Skin epidermis (tissue), 12 donors: ENCODE data around the gene TIAM2.

Experiments
- H3K27ac ChIP-seq, 21 experiments: fragments of 200-600 bp; sonication (generic) in 11 of 21; one replicate each; pipeline ENCODE4 v1.5.0; 2020; ENCODE audit warnings: mild to moderate bottlenecking in 3 of 21, inconsistent platforms in 2 of 21, moderate library complexity in 2 of 21
- H3K4me3 ChIP-seq, 7 experiments: fragments of 200-600 bp; sonication (generic) in 2 of 7; one replicate each; pipeline ENCODE4 v1.5.0; 2020; ENCODE audit warnings: inconsistent platforms in 2 of 7, mild to moderate bottlenecking in 2 of 7, moderate library complexity in 1 of 7

The TIAM2 gene

GRCh38 chr6:155050311-155050710 is 55.2 kb downstream of the TIAM2 start:
- Histone ChIP-seq H3K4me3 (no peak overlapping the region), H3K27ac (peak overlapping the region in 3 of 21 experiments; percentile 1 to 39 (median 26))

GRCh38 chr6:155054491-155055250 is 59.6 kb downstream of the TIAM2 start:
- Histone ChIP-seq H3K27ac (no peak overlapping the region), H3K4me3 (no peak overlapping the region)

DNA sequence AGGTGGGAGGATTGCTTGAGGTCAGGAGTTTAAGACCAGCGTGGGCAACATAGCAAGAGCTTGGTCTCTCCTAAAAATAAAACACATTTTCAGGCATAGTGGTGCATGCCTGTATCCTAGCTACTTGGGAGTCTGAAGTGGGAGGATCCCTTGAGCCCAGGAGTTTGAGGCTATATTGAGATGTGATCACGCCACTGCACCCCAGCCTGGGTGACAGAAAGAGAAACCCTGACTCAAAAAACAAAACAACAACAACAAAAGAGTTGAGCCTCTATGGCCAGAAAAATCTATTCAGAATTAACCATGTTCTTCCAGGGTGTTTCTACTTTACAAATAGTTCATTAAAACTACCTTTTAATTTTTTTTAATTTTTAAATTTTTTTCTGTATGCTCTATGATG is 60.6 kb downstream of the TIAM2 start:
- no peak overlapping the region for H3K4me3 ChIP-seq
- H3K27ac ChIP-seq, result no peak overlapping the region

DNA sequence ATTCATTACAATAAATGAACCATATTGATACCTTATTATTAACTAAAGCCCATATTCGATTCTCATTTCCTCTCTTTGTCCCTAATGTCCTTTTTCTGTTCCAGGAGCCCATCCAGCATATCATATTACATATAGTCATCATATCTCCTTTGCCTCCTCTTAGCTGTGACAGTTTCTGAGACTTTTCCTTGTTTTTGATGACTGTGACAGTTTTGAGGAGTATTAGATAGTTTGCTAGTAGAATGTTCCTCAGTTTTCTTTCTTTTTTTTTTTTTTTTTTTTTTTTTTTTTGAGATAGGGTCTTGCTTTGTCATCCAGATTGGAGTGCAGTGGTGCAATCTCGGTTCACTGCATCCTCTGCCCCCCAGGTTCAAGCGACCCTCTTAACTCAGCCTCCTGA is 61.6 kb downstream of the TIAM2 start:
- H3K4me3 ChIP-seq, result no peak overlapping the region
- H3K27ac ChIP-seq, result no peak overlapping the region

DNA sequence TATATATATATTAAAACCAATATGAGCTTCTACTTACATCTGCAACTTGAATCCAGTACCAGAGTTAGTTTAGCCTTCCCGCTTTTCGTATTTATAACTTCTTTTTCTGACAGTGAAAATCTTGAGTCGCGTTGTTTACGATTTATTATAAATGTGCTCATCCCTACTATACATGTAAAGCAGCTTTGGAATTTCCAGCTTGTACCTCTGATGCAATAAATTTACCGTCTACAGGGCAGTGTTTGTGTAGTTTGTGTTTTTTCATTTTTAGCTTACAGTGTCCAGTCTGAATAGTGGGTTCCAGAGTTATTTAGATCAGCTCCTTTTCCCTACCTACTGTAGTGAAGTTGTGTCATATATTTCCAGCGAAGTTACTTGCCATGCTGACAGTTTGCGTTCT is 66.3 kb downstream of the TIAM2 start:
- Histone ChIP-seq H3K27ac (no peak overlapping the region), H3K4me3 (no peak overlapping the region)

GRCh38 chr6:155062866-155063341 is 67.8 kb downstream of the TIAM2 start:
- Histone ChIP-seq H3K4me3 (no peak overlapping the region), H3K27ac (peak overlapping the region in 1 of 21 experiments; percentile 6)

- Histone ChIP-seq H3K4me3 (no peak overlapping the region), H3K27ac (peak overlapping the region in 2 of 21 experiments; percentile 3 to 36)
Measured at GRCh38 chr6:155064303-155064702, 69.2 kb downstream of the TIAM2 start.

DNA sequence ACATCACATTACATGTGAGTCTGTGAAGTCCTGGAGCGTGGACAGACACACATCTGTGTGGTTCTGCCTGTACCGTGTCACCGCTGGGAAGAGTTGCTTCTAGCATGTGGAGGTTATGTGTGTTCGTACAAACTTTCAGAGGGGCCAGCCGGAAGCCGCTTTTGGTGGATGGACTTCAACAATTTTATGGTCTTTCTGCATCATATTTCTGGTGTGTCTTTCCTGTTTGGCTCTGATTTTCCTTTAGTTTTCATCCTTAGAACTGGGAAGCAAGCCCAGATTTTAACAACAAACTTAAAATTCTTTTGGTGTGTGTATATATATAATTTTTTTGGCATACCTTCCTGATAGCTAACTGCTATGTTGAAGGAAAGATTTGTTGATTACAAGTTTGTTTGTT is 71.2 kb downstream of the TIAM2 start:
- no peak overlapping the region for H3K4me3 ChIP-seq
- H3K27ac ChIP-seq, result no peak overlapping the region

DNA sequence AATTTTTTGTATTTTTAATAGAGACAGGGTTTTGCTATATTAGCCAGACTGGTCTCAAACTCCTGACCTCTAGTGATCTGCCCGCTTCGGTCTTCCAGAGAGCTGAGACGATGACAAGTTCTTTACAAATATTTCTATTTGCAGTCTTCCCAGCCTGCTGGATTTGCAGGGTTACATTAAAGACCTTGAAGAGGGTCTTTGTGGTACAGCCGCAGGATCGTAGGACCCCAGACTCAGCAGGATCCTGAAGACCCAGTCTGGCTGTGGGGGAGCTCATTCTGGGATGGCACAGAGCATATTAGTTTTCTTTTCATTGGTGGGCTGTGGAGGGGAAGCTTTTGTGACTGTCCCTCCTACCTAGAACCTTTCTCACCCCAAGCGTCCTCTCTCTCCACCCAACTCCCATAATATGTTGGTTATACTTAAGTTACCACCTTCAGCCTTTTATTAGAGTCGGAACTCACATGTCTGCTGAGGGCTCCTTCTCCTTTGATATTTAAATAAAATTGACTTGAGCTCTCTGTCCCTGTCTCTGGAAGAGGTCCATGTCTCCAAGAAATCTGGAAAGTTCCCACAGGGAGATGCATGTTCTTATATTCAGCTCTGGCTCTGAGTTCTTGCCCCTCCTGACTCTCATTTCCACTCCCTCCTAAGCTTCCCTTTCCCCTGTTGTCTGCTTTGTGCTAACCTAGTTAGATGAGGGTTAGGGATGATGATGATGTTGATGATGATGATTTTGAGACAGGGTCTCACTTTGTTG is 72.0 kb downstream of the TIAM2 start:
- Histone ChIP-seq H3K4me3 (no peak overlapping the region), H3K27ac (peak overlapping the region in 1 of 21 experiments; percentile 10)

- no peak overlapping the region for H3K4me3 ChIP-seq
- no peak overlapping the region for H3K27ac ChIP-seq
Measured at GRCh38 chr6:155067956-155068615, 73.0 kb downstream of the TIAM2 start.

DNA sequence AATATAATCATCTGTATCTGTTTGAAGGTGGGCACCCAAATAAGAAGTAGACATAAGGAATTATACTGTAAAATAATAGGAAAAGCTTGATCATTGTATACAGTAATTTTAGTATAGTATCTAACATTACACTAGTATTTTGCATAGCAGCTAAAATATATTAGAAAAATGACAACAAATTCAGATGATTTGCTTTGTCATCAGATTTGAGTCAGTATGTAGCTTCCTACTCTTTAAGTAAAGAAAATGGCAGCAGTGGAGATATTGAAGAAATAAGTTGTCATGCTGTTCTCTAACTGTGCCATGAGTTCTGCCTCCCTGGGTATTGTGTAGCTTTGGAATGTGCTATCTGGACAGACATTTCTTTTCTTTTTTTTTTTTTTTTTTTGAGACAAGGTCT is 74.4 kb downstream of the TIAM2 start:
- H3K4me3 ChIP-seq, result no peak overlapping the region
- no peak overlapping the region for H3K27ac ChIP-seq

DNA sequence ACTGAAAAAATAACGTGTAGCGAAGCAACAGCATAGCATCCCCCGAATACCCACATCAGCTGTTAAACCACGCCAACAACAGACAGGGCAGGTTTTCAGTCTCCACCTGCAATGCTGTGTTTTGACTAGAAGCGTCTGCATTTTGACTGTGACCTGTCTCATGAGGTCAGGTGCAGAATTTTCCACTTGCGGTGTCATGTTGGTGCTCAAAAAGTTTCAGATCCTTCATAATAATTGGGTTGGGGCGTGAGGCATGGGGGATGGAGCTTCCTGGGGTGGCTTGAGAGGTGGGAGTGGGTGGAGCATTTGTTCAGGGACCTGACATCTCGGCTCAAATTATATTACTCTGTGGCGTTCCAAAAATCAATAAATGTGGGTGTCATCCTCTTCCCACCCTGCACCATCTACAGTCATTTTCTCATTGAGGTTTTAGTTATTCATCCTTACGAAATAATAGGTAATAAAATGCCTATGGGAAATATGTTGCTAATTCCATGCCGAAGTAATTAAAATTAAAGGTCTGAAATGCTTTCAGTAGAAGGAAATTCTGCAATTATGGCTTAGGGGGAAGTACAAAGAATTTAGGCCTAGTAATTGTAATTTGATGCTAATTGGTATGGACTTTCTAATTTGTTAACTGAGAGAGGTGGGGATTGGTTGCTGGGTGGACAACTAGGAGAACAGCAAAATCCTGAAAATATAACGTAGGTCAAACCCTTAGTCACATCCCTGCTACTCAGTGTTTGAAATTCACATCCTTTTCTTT is 81.0 kb downstream of the TIAM2 start:
- H3K27ac ChIP-seq, result peak overlapping the region in 1 of 21 experiments; percentile 17

DNA sequence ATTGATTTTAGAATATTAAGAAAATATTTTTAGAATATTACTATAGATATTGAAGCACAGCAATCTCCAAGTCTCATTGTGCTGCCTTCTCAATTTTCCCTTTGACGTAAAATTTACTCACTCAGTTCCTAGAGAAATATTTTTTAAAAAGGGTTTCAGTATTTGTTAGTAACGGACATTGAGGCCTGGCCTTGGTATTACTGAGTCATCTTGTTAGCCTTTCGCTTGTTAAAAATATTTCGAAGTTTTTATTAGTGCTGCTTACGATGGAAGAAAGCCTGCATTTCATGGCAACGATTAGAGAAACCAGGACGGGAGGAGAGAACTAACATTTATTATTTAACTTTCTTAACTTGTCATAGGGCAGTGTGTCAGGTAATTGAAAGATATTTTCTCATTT is 82.2 kb downstream of the TIAM2 start:
- Histone ChIP-seq H3K4me3 (no peak overlapping the region), H3K27ac (peak overlapping the region in 2 of 21 experiments; percentile 17 to 53)

More for the DNA sequence above, 81.0 kb downstream of the TIAM2 start:
- no peak overlapping the region for H3K4me3 ChIP-seq

DNA sequence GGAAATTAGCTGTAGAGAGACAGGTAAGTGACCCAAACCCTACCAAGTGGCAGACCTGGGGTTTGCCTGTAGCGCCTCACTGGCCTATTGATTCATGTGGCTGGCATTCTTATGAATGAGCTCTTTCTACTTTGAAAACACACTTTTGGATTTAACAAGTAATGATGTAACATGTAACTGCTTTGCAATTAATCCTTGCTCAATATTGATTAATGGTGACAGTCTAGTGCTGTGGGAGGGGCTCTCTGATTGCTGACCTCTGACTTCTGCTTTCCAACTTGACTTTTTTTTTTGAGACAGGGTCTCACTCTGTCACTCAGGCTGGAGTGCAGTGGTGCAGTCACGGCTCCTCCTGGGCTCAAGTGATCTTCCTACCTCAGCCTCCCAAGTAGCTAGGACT is 82.7 kb downstream of the TIAM2 start:
- peak overlapping the region in 1 of 21 experiments; percentile 53 for H3K27ac ChIP-seq
- no peak overlapping the region for H3K4me3 ChIP-seq

GRCh38 chr6:155078331-155078745 is 83.2 kb downstream of the TIAM2 start:
- H3K27ac ChIP-seq, result peak overlapping the region in 1 of 21 experiments; percentile 53
- H3K4me3 ChIP-seq, result no peak overlapping the region

DNA sequence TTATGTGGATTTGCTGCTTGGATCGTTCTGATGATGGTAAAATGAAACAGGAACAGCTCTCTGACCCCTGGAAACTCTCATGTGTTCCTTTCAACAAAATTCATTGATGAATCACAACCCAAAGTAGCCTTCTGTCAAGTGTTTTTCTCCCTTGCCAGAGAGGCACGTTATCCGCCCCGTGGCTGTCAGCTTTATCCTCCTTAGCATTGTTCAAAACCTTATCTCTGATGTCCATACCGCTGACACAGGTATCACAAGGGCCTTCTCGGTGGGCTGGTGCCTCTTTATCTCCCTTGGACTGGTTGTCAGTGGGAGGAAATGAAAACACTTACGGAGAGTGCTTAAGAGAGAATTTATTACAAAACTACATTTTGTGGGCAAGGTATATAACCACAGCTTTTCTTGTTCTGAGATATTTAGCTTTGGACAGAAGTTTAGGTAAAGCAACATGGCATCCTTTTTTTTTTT is 84.9 kb downstream of the TIAM2 start:
- no peak overlapping the region for H3K27ac ChIP-seq
- H3K4me3 ChIP-seq, result no peak overlapping the region

- Histone ChIP-seq H3K27ac (no peak overlapping the region), H3K4me3 (no peak overlapping the region)
Measured at GRCh38 chr6:155080881-155081845, 86.0 kb downstream of the TIAM2 start.

DNA sequence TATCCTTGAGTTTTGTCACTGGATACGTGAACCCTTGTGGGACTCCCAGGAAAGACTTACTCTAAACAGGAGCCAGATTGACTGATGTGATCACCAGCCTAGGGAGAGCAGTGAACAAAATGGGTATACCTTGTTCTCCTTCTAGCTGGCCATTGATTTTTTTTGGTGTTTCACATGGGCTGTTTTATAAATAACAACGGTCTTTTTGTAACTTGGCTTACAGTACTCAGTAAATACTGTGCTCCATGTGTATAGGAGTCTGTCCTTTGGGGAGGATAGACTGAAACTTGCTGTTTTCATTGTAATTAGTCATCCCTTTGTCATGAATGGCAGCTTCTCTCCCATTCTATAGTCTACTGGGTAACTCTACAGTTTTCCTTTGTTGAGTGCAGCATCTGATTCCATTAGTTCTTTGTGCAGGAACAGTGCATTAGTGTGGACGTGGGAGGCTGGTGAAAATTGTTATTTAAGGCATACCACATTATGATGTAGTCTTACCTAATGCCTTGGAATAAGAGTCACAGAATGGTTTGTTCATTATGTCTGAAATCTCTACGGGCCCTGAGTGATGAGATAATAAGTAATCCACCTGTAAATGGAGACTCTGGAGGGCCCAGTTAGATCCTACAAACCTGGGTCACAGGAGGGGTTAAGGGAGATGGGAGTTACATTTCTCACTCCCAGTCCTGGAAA is 89.5 kb downstream of the TIAM2 start:
- Histone ChIP-seq H3K4me3 (no peak overlapping the region), H3K27ac (no peak overlapping the region)
